ENCODE measurements around the gene EPHA5.

DNA sequence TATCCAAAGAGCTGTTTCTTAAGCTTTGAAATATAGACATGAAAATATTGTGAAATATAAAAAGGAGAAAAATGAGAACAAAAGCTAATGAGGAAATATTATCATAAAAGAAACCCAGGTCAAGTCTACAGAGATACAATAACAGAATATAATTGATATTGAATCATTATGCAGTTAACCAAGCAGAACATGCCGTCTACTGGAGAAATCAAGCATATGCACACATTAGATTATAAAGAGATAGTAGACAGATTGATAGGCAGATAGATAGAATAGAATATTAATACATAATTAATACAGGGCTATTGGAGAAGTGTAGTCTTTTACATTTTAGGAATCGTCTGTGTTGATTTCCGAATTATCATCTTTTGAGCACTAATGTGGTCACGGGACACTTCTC, 208.5 kb downstream of the EPHA5 start:
- no peak for TF ChIP-seq EZH2 (IDR thresholded peaks at IDR 0.05; ENCODE audit: low read depth)
- TF ChIP-seq, protein P1, sequence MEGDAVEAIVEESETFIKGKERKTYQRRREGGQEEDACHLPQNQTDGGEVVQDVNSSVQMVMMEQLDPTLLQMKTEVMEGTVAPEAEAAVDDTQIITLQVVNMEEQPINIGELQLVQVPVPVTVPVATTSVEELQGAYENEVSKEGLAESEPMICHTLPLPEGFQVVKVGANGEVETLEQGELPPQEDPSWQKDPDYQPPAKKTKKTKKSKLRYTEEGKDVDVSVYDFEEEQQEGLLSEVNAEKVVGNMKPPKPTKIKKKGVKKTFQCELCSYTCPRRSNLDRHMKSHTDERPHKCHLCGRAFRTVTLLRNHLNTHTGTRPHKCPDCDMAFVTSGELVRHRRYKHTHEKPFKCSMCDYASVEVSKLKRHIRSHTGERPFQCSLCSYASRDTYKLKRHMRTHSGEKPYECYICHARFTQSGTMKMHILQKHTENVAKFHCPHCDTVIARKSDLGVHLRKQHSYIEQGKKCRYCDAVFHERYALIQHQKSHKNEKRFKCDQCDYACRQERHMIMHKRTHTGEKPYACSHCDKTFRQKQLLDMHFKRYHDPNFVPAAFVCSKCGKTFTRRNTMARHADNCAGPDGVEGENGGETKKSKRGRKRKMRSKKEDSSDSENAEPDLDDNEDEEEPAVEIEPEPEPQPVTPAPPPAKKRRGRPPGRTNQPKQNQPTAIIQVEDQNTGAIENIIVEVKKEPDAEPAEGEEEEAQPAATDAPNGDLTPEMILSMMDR (conservative IDR thresholded peaks at IDR 0.05), result peak; percentile 31; the same call in 1 of the 2 replicates

All from PC-9 (cell line).